Measurements from ENCODE around the gene DPF3. TPM values are rescaled to one million over a fixed set of nuclear protein-coding genes. Genes with fewer than 3 reads are reported as not detected.

DPF3 gene
- polyA plus RNA-seq, 1 donor, result 3.5 TPM

DNA sequence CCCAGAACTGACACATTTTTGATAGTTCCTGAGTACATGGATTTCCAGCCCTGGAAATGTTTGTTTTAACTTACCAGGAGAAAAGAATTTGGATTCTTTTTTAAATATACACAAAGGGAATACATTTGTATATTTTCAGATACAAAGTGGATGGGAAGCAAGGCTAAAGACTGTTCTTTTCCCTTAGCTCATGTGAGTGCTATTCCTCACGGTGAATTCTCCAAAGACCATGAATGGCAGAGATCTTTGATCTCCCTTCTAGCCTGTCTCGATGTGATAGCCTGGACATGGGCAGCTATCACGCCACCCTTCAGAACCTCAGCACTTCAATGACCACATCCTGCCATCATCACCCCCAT lies 91.3 kb downstream of the DPF3 start:
- H3K4me3 ChIP-seq (ENCODE audit: low read length), result no peak overlapping the region
- no peaks in the 10 kb centered on the region for H3K4me1 ChIP-seq (ENCODE audit: control insufficient read depth, insufficient read depth, low read length)
- DNase-seq, result no peak
- no peaks in the 10 kb centered on the region for H3K9me3 ChIP-seq (ENCODE audit: control insufficient read depth, low read depth, low read length)
- no peak overlapping the region for H3K27ac ChIP-seq (ENCODE audit: low read length)
- WGBS (ENCODE audit: insufficient coverage, low lambda C conversion rate), result no CpG with 5 or more reads among the region's 3 CpGs
- H3K27me3 ChIP-seq (ENCODE audit: control insufficient read depth, insufficient read depth, low read length), result no peaks in the 10 kb centered on the region
- no peaks in the 10 kb centered on the region for H3K36me3 ChIP-seq (ENCODE audit: control insufficient read depth, insufficient read depth, low read length)

DNA sequence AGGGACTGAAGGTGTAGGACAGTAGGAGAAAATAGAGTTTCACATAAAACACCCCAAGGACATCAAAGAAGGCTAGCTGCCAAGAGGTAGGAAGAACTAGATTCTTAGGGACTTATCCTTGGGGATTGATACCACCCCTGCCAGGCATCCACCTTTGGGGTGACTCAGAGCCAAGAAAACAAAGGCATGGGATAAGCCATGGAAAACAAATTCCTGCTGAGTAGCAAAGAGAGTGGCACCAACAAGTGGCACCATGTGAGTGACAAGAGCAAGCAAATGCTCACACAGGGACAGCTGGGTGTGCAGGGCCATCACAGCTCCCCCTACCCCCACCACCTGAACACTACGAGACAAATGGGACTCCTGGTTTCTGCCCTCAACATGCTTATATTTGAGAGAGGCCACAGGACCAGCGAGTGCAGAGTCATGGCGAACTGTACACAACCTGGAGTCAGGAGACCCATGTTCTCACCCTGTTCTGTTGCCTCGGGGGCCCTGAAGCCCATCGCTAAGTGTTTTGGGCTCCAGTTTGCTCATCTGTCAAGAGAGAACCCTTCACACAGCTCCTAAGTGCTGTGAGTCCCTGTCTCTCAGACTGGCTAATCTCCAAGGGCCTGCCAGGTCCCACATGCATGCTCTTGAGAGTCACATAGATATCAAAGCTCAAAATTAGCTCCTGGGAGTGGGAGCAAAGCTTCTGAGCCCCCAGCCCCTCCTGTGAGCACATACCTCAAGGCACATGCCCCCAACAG lies 91.9 kb downstream of the DPF3 start:
- Histone ChIP-seq H3K9me3 (ENCODE audit: control insufficient read depth, low read depth, low read length) (no peaks in the 10 kb centered on the region), H3K27ac (ENCODE audit: low read length) (no peak overlapping the region), H3K27me3 (ENCODE audit: control insufficient read depth, insufficient read depth, low read length) (no peaks in the 10 kb centered on the region), H3K36me3 (ENCODE audit: control insufficient read depth, insufficient read depth, low read length) (no peaks in the 10 kb centered on the region), H3K4me1 (ENCODE audit: control insufficient read depth, insufficient read depth, low read length) (no peaks in the 10 kb centered on the region), H3K4me3 (ENCODE audit: low read length) (no peak overlapping the region)
- no CpG with 5 or more reads among the region's 5 CpGs for WGBS (ENCODE audit: insufficient coverage, low lambda C conversion rate)
- DNase-seq, result no peak

DNA sequence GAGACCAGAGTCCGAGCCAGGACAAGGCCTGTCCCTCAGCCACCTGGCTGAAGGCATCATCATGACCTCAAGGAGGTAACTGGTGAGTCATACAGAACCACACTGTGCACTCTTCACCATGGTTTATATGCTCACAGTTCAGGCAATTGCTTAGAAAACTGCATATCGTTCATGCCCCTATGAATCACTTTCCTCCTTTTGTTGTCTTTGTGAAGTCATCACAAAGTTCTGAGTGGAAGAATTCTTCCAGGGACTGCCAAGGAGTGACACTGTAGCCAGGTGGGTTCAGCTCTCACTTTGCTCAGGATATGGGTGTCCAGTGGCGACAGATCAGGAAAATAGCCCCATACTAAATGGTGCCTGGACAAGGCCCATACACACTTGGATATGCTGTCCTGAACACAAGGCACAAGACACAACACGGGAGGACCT lies 92.5 kb downstream of the DPF3 start:
- no CpG with 5 or more reads among the region's 4 CpGs for WGBS (ENCODE audit: insufficient coverage, low lambda C conversion rate)
- no peak for DNase-seq

DNA sequence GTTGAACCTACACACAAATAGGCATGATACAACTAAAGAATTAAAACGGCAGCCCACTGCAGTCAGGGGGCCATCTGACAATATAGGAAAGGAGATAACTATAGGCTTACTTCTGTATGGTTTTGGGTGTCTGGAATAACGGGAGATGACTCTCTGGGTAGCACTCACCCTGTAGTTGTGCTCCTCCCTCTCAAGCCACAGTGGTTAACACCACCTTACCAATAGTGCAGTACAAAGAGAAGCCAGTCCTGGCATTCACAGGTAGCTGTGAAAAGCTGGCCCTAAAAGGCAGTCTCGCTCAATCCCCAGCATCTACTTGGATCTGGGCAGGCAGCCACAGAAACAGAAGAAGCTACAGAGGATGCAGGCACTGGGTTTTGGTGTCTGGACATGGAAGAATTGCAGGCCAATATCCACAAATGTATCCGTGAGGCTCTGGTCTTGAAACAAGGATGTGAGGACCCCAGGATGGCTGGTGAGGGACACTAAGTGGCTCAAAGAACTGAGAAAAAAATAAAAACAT lies 93.0 kb downstream of the DPF3 start:
- H3K27ac ChIP-seq (ENCODE audit: low read length), result no peak overlapping the region
- DNase-seq, result no peak
- no CpG with 5 or more reads among the region's 4 CpGs for WGBS (ENCODE audit: insufficient coverage, low lambda C conversion rate)
- no peaks in the 10 kb centered on the region for H3K9me3 ChIP-seq (ENCODE audit: control insufficient read depth, low read depth, low read length)
- no peaks in the 10 kb centered on the region for H3K27me3 ChIP-seq (ENCODE audit: control insufficient read depth, insufficient read depth, low read length)
- H3K4me3 ChIP-seq (ENCODE audit: low read length), result no peak overlapping the region
- no peaks in the 10 kb centered on the region for H3K36me3 ChIP-seq (ENCODE audit: control insufficient read depth, insufficient read depth, low read length)
- no peaks in the 10 kb centered on the region for H3K4me1 ChIP-seq (ENCODE audit: control insufficient read depth, insufficient read depth, low read length)

More for the DNA sequence above, 92.5 kb downstream of the DPF3 start:
- Histone ChIP-seq H3K36me3 (ENCODE audit: control insufficient read depth, insufficient read depth, low read length) (no peaks in the 10 kb centered on the region), H3K4me1 (ENCODE audit: control insufficient read depth, insufficient read depth, low read length) (no peaks in the 10 kb centered on the region), H3K27ac (ENCODE audit: low read length) (no peak overlapping the region), H3K4me3 (ENCODE audit: low read length) (no peak overlapping the region), H3K9me3 (ENCODE audit: control insufficient read depth, low read depth, low read length) (no peaks in the 10 kb centered on the region), H3K27me3 (ENCODE audit: control insufficient read depth, insufficient read depth, low read length) (no peaks in the 10 kb centered on the region)

DNA sequence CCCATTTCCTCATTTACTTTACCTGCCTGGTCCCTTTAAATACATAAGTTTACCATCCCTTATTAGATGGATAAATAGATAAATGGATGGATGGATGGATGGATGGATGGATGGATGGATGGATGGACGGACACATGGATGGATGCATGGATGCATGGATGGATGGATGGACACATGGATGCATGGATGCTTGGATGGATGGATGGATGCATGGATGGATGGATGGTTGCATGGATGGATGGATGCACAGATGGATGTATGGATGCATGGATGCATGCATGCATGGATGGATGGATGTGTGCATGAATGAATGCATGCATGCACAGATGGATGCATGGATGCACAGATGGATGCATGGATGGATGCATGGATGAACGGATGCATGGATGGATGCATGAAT lies 93.6 kb downstream of the DPF3 start:
- Histone ChIP-seq H3K27ac (ENCODE audit: low read length) (no peak overlapping the region), H3K9me3 (ENCODE audit: control insufficient read depth, low read depth, low read length) (no peaks in the 10 kb centered on the region), H3K36me3 (ENCODE audit: control insufficient read depth, insufficient read depth, low read length) (no peaks in the 10 kb centered on the region), H3K27me3 (ENCODE audit: control insufficient read depth, insufficient read depth, low read length) (no peaks in the 10 kb centered on the region), H3K4me3 (ENCODE audit: low read length) (no peak overlapping the region), H3K4me1 (ENCODE audit: control insufficient read depth, insufficient read depth, low read length) (no peaks in the 10 kb centered on the region)
- 100% methylated on average over 2 of the region's 2 CpGs for WGBS (ENCODE audit: insufficient coverage, low lambda C conversion rate)
- no peak for DNase-seq

DNA sequence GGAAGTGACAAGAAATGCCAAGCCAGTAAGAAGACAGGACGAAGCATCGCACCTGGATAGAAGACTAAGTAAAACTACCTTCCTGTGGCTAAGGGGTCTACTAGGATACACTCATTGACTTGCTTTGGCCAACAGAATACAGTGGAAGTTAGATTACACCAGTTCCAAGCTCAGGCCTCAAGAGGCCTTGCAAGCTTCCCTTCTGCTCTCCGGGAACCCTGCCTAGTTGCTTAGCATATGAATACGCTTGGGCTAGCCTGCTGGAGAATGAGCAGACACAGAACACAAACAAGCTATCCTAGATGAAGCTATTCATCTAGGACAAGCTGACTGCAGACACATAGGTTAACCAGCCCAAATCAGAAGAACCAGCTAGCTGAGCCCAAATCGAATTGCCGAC lies 97.0 kb downstream of the DPF3 start:
- DNase-seq, result no peak
- no peaks in the 10 kb centered on the region for H3K9me3 ChIP-seq (ENCODE audit: control insufficient read depth, low read depth, low read length)
- WGBS (ENCODE audit: insufficient coverage, low lambda C conversion rate), result no CpG with 5 or more reads among the region's 6 CpGs
- H3K4me3 ChIP-seq (ENCODE audit: low read length), result no peak overlapping the region
- H3K4me1 ChIP-seq (ENCODE audit: control insufficient read depth, insufficient read depth, low read length), result no peaks in the 10 kb centered on the region
- no peaks in the 10 kb centered on the region for H3K27me3 ChIP-seq (ENCODE audit: control insufficient read depth, insufficient read depth, low read length)
- H3K36me3 ChIP-seq (ENCODE audit: control insufficient read depth, insufficient read depth, low read length), result no peaks in the 10 kb centered on the region
- H3K27ac ChIP-seq (ENCODE audit: low read length), result no peak overlapping the region

DNA sequence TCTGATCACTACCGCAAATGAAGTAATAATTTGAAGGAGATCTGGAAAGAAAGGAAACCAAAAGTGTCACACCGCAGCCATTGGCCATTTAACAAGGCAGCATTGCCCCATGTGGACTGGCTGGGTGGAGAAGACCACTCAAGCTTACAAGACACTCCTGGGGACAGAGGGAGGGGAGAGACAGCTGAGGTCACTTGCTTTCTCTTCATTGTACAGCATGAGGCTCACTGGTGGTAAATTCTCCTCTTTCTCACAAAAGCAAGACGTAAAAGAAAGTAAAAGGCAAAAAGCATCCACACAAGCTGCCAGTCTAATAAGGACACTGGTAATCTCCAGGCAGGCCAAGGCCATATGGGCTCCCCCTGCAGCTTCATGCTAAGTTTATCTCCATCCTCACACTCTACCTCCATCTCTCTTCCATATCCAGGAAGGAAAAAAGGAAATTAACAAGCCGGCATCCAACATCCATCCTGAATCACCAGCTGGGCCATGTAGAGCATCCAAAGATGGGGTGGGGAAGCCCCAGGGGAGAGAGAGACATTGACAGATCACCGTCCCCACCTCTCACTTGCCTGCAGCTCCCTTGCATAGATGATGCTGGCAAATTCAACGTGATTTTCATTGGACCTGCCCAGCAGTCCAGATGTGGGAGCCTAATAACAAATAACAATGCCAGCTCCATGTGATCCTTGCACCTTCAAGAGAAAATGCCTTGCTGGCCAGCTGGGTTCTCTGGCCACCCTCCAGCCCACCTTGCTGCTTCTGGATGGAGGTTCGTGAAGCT lies 100.6 kb downstream of the DPF3 start:
- H3K27me3 ChIP-seq (ENCODE audit: control insufficient read depth, insufficient read depth, low read length), result no peaks in the 10 kb centered on the region
- WGBS (ENCODE audit: insufficient coverage, low lambda C conversion rate), result 93% methylated on average over 2 of the region's 7 CpGs
- H3K4me1 ChIP-seq (ENCODE audit: control insufficient read depth, insufficient read depth, low read length), result no peaks in the 10 kb centered on the region
- H3K4me3 ChIP-seq (ENCODE audit: low read length), result no peak overlapping the region
- H3K27ac ChIP-seq (ENCODE audit: low read length), result no peak overlapping the region
- H3K36me3 ChIP-seq (ENCODE audit: control insufficient read depth, insufficient read depth, low read length), result no peaks in the 10 kb centered on the region
- DNase-seq, result no peak
- H3K9me3 ChIP-seq (ENCODE audit: control insufficient read depth, low read depth, low read length), result no peaks in the 10 kb centered on the region

DNA sequence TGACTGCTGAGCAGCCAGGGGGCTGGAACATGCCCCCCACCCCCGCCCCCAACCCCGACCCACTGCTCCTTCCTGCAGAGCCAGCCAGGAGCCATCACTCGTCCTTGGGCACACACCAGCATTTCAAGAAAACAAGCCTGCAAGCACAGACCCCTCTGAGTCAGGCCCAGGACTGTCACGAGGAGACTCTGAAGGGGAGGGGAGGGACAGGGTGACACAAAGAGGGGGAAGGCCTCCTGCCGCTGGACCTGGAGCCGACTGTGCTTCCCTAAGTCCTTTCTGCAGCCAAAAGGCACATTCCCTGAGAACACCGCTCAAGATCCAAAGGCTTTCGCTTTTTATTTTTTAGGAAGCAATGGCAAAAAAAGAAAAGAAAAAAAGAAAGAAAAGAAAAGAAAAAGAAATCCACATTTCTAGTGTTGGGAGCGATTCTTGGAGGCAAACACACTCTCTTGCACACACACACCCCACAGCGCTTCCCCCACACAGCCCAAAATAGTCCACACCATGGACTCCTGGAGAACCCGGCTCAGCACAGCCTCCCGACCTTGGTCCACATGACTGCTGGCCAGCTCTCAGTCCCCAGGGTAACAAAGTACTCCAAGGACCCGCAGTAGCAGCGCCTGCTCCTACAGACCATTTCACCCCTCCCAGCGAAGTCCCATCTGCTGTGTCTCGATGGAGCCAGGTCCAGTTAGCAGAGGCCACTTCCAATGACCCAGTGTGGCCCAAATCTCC lies 101.7 kb downstream of the DPF3 start:
- H3K9me3 ChIP-seq (ENCODE audit: control insufficient read depth, low read depth, low read length), result no peaks in the 10 kb centered on the region
- no peaks in the 10 kb centered on the region for H3K4me1 ChIP-seq (ENCODE audit: control insufficient read depth, insufficient read depth, low read length)
- WGBS (ENCODE audit: insufficient coverage, low lambda C conversion rate), result 93% methylated on average over 2 of the region's 16 CpGs
- H3K36me3 ChIP-seq (ENCODE audit: control insufficient read depth, insufficient read depth, low read length), result no peaks in the 10 kb centered on the region
- no peak overlapping the region for H3K27ac ChIP-seq (ENCODE audit: low read length)
- H3K4me3 ChIP-seq (ENCODE audit: low read length), result no peak overlapping the region
- DNase-seq, result no peak
- no peaks in the 10 kb centered on the region for H3K27me3 ChIP-seq (ENCODE audit: control insufficient read depth, insufficient read depth, low read length)

DNA sequence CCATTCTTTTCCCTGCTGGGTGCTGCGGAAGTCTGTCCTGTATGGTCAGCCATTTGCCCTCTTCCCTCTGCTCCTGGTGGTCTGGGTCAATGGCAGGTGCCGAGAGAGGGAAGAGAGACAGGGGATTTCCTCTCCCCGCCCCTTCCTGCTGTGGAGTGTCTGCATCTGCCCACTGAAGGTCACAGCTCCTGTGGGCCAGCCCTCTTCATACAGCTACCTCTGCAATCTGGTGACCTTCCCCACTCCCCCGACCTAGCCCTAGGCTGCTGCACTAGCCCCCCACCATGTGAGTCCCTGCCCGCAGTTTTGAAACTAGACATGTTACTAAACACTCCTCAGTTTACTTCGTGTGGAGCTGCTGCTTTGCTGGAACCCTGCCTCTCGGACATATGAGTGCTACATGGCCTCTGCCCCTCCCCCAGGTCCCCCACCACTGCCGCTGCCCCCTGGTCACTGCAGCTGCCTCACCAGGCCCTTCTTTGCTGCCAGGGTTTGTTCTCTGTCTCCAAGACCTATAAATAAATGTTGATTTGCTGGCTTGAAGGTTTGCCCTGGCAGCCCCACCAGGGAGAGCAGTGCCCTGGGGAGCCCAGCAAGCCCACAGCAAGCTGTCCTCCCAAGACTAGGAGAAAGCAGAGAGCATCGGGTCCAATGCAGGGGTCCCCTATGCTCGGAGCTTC lies 102.9 kb downstream of the DPF3 start:
- Histone ChIP-seq H3K27ac (ENCODE audit: low read length) (no peak overlapping the region), H3K9me3 (ENCODE audit: control insufficient read depth, low read depth, low read length) (no peaks in the 10 kb centered on the region), H3K27me3 (ENCODE audit: control insufficient read depth, insufficient read depth, low read length) (no peaks in the 10 kb centered on the region), H3K36me3 (ENCODE audit: control insufficient read depth, insufficient read depth, low read length) (no peaks in the 10 kb centered on the region), H3K4me3 (ENCODE audit: low read length) (no peak overlapping the region), H3K4me1 (ENCODE audit: control insufficient read depth, insufficient read depth, low read length) (no peaks in the 10 kb centered on the region)
- DNase-seq, result no peak
- WGBS (ENCODE audit: insufficient coverage, low lambda C conversion rate), result no CpG with 5 or more reads among the region's 10 CpGs
